GM20000 (cell line): ENCODE results near the gene DNAJC25.

ENCODE experiments used
- DNase-seq: peaks from one replicate; pipeline ENCODE4 v3.0.0; 2012; ENCODE audit warnings: low spot score
- CTCF ChIP-seq: IDR thresholded peaks from 2 replicates; pipeline ENCODE4 v1.5.1; 2012; ENCODE audit warnings: mild to moderate bottlenecking, control low read depth; ENCODE audit errors: extremely low read depth, missing control alignments

Gene DNAJC25

GRCh38 chr9:111676116-111676515 lies 45.0 kb downstream of the DNAJC25 start:
- no peak for TF ChIP-seq CTCF
- DNase-seq = no peak

GRCh38 chr9:111678293-111678692 lies 47.2 kb downstream of the DNAJC25 start:
- TF ChIP-seq CTCF = no peak

GRCh38 chr9:111679199-111679598 lies 48.1 kb downstream of the DNAJC25 start:
- DNase-seq = no peak
- no peak for TF ChIP-seq CTCF

More at GRCh38 chr9:111678293-111678692, 47.2 kb downstream of the DNAJC25 start:
- DNase-seq = no peak

GRCh38 chr9:111683392-111683791 lies 52.3 kb downstream of the DNAJC25 start:
- TF ChIP-seq CTCF = no peak
- DNase-seq = no peak

- peak; percentile 20 for DNase-seq
These were observed 60.7 kb downstream of the DNAJC25 start for GRCh38 chr9:111691672-111692329.

GRCh38 chr9:111696796-111697195 lies 65.7 kb downstream of the DNAJC25 start:
- DNase-seq = no peak
- no peak for TF ChIP-seq CTCF

More at GRCh38 chr9:111691672-111692329, 60.7 kb downstream of the DNAJC25 start:
- TF ChIP-seq CTCF = no peak

GRCh38 chr9:111700776-111701175 lies 69.6 kb downstream of the DNAJC25 start:
- DNase-seq = no peak
- TF ChIP-seq CTCF = no peak
